HEK293 (cell line): ENCODE measurements around the gene LAPTM4A.

Source experiments
- ELK4 ChIP-seq: IDR thresholded peaks from 2 replicates; pipeline ENCODE4 v1.6.1; 2011; ENCODE audit warnings: mild to moderate bottlenecking, low read depth, low read length, borderline replicate concordance
- KLF1 ChIP-seq: fragments of 450-650 bp; formaldehyde crosslinking; IDR thresholded peaks from 2 replicates; pipeline ENCODE4 v1.5.1; 2016; ENCODE audit warnings: missing biosample characterization, missing genetic modification characterization
- OSR2 ChIP-seq: fragments of 450-650 bp; formaldehyde crosslinking; IDR thresholded peaks from 2 replicates; pipeline ENCODE4 v1.5.1; 2016; ENCODE audit warnings: missing biosample characterization, missing genetic modification characterization
- PRDM4 ChIP-seq: fragments of 450-650 bp; formaldehyde crosslinking; IDR thresholded peaks from 2 replicates; pipeline ENCODE4 v1.5.1; 2017; ENCODE audit warnings: missing biosample characterization, missing genetic modification characterization
- ZBTB48 ChIP-seq: fragments of 450-650 bp; formaldehyde crosslinking; IDR thresholded peaks from 2 replicates; pipeline ENCODE4 v1.5.1; 2016; ENCODE audit warnings: missing biosample characterization, missing genetic modification characterization
- ZBTB7A ChIP-seq: fragments of 450-650 bp; formaldehyde crosslinking; IDR thresholded peaks from 2 replicates; pipeline ENCODE4 v1.5.1; 2016; ENCODE audit warnings: low read depth, missing biosample characterization, missing genetic modification characterization
- ZFP37 ChIP-seq: fragments of 450-650 bp; formaldehyde crosslinking; IDR thresholded peaks from 2 replicates; pipeline ENCODE4 v1.5.1; 2016; ENCODE audit warnings: missing biosample characterization, missing genetic modification characterization
- ZNF132 ChIP-seq: fragments of 450-650 bp; formaldehyde crosslinking; IDR thresholded peaks from 2 replicates; pipeline ENCODE4 v1.5.1; 2017; ENCODE audit warnings: missing biosample characterization, missing genetic modification characterization, borderline replicate concordance
- ZNF184 ChIP-seq: fragments of 450-650 bp; IDR thresholded peaks from 2 replicates; pipeline ENCODE4 v1.5.1; 2018; ENCODE audit warnings: missing biosample characterization, mild to moderate bottlenecking, missing genetic modification characterization
- ZNF211 ChIP-seq: fragments of 450-650 bp; formaldehyde crosslinking; IDR thresholded peaks from 2 replicates; pipeline ENCODE4 v1.5.1; 2016; ENCODE audit warnings: low read depth, missing biosample characterization, missing genetic modification characterization
- ZNF280C ChIP-seq: fragments of 450-650 bp; formaldehyde crosslinking; IDR thresholded peaks from 2 replicates; pipeline ENCODE4 v1.5.1; 2016; ENCODE audit warnings: missing biosample characterization, missing genetic modification characterization
- ZNF335 ChIP-seq: fragments of 450-650 bp; formaldehyde crosslinking; conservative IDR thresholded peaks from 2 replicates; pipeline ENCODE4 v1.5.1; 2016; ENCODE audit warnings: missing biosample characterization, missing genetic modification characterization
- ZNF37A ChIP-seq: fragments of 450-650 bp; IDR thresholded peaks from 2 replicates; pipeline ENCODE4 v1.5.1; 2018; ENCODE audit warnings: missing biosample characterization, missing genetic modification characterization
- ZNF544 ChIP-seq: fragments of 450-650 bp; formaldehyde crosslinking; IDR thresholded peaks from 2 replicates; pipeline ENCODE4 v1.5.0; 2017; ENCODE audit warnings: missing biosample characterization, missing genetic modification characterization
- ZNF664 ChIP-seq: fragments of 450-650 bp; formaldehyde crosslinking; IDR thresholded peaks from 2 replicates; pipeline ENCODE4 v1.5.1; 2016; ENCODE audit warnings: missing biosample characterization, missing genetic modification characterization
- ZNF670 ChIP-seq: fragments of 450-650 bp; formaldehyde crosslinking; IDR thresholded peaks from 2 replicates; pipeline ENCODE4 v1.5.1; 2016; ENCODE audit warnings: missing biosample characterization, missing genetic modification characterization, low read depth
- ZNF76 ChIP-seq: fragments of 450-650 bp; formaldehyde crosslinking; IDR thresholded peaks from 2 replicates; pipeline ENCODE4; 2016; ENCODE audit warnings: low read depth, missing biosample characterization, missing genetic modification characterization, borderline replicate concordance
- ZNF768 ChIP-seq: fragments of 450-650 bp; formaldehyde crosslinking; IDR thresholded peaks from 2 replicates; pipeline ENCODE4 v1.5.1; 2018; ENCODE audit warnings: missing biosample characterization, mild to moderate bottlenecking, missing genetic modification characterization
- ZNF776 ChIP-seq: fragments of 450-650 bp; formaldehyde crosslinking; IDR thresholded peaks from 2 replicates; pipeline ENCODE4 v1.5.0; 2017; ENCODE audit warnings: missing biosample characterization, missing genetic modification characterization, borderline replicate concordance
- ZNF785 ChIP-seq: fragments of 450-650 bp; formaldehyde crosslinking; IDR thresholded peaks from 2 replicates; pipeline ENCODE4 v1.5.1; 2016; ENCODE audit warnings: missing biosample characterization, missing genetic modification characterization
- ZNF843 ChIP-seq: fragments of 450-650 bp; formaldehyde crosslinking; IDR thresholded peaks from 2 replicates; pipeline ENCODE4 v1.5.1; 2016; ENCODE audit warnings: missing biosample characterization, missing genetic modification characterization
- TF ChIP-seq, protein P1 (sequence below): fragments of 450-650 bp; formaldehyde crosslinking; IDR thresholded peaks from 2 replicates; pipeline ENCODE4 v1.5.1; 2016; ENCODE audit warnings: missing biosample characterization, missing genetic modification characterization
- TF ChIP-seq, protein P2 (sequence below): fragments of 450-650 bp; formaldehyde crosslinking; IDR thresholded peaks from 2 replicates; pipeline ENCODE4; 2016; ENCODE audit warnings: missing biosample characterization, missing genetic modification characterization
- TF ChIP-seq, protein P3 (sequence below): fragments of 450-650 bp; formaldehyde crosslinking; IDR thresholded peaks from 2 replicates; pipeline ENCODE4 v1.5.1; 2017; ENCODE audit warnings: missing biosample characterization, missing genetic modification characterization
- TF ChIP-seq, protein P4 (sequence below): fragments of 450-650 bp; formaldehyde crosslinking; conservative IDR thresholded peaks from 2 replicates; pipeline ENCODE4 v1.5.1; 2016; ENCODE audit warnings: low read depth, missing biosample characterization, missing genetic modification characterization

Gene LAPTM4A

GRCh38 chr2:20051532-20052228, at the start of gene LAPTM4A (continued):
- TF ChIP-seq ELK4 (no peak), ZNF843 (0 out of 2 replicates have a peak, but pooled peaks have one; percentile 26), PRDM4 (tag by site-specific recombination) (peak; percentile 99), ZNF785 (no peak), ZNF670 (tag by site-specific recombination) (no peak), ZBTB7A (no peak), ZNF184 (tag by site-specific recombination) (no peak), ZNF280C (no peak), ZNF132 (no peak), ZBTB48 (tag by site-specific recombination) (peak; percentile 62), ZFP37 (no peak), ZNF664 (tag by site-specific recombination) (no peak), OSR2 (tag by site-specific recombination) (no peak), ZNF76 (tag by site-specific recombination) (peak; percentile 22; the same call in 1 of the 2 replicates), ZNF335 (tag by site-specific recombination) (peak; percentile 90), ZNF37A (tag by site-specific recombination) (no peak), KLF1 (tag by site-specific recombination) (peak; percentile 27), ZNF768 (tag by site-specific recombination) (no peak), ZNF776 (no peak), ZNF544 (tag by site-specific recombination) (no peak), ZNF211 (tag by site-specific recombination) (no peak)
- TF ChIP-seq, protein P1, sequence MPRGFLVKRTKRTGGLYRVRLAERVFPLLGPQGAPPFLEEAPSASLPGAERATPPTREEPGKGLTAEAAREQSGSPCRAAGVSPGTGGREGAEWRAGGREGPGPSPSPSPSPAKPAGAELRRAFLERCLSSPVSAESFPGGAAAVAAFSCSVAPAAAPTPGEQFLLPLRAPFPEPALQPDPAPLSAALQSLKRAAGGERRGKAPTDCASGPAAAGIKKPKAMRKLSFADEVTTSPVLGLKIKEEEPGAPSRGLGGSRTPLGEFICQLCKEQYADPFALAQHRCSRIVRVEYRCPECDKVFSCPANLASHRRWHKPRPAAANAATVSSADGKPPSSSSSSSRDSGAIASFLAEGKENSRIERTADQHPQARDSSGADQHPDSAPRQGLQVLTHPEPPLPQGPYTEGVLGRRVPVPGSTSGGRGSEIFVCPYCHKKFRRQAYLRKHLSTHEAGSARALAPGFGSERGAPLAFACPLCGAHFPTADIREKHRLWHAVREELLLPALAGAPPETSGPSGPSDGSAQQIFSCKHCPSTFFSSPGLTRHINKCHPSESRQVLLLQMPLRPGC (tag by site-specific recombination): peak; percentile 53; the same call in 1 of the 2 replicates
- TF ChIP-seq, protein P2, sequence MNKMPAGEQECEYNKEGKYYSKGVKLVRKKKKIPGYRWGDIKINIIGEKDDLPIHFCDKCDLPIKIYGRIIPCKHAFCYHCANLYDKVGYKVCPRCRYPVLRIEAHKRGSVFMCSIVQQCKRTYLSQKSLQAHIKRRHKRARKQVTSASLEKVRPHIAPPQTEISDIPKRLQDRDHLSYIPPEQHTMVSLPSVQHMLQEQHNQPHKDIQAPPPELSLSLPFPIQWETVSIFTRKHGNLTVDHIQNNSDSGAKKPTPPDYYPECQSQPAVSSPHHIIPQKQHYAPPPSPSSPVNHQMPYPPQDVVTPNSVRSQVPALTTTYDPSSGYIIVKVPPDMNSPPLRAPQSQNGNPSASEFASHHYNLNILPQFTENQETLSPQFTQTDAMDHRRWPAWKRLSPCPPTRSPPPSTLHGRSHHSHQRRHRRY (tag by site-specific recombination): no peak
- TF ChIP-seq, protein P3, sequence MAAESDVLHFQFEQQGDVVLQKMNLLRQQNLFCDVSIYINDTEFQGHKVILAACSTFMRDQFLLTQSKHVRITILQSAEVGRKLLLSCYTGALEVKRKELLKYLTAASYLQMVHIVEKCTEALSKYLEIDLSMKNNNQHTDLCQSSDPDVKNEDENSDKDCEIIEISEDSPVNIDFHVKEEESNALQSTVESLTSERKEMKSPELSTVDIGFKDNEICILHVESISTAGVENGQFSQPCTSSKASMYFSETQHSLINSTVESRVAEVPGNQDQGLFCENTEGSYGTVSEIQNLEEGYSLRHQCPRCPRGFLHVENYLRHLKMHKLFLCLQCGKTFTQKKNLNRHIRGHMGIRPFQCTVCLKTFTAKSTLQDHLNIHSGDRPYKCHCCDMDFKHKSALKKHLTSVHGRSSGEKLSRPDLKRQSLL (tag by site-specific recombination): peak; percentile 75; the same call in 1 of the 2 replicates
- TF ChIP-seq, protein P4, sequence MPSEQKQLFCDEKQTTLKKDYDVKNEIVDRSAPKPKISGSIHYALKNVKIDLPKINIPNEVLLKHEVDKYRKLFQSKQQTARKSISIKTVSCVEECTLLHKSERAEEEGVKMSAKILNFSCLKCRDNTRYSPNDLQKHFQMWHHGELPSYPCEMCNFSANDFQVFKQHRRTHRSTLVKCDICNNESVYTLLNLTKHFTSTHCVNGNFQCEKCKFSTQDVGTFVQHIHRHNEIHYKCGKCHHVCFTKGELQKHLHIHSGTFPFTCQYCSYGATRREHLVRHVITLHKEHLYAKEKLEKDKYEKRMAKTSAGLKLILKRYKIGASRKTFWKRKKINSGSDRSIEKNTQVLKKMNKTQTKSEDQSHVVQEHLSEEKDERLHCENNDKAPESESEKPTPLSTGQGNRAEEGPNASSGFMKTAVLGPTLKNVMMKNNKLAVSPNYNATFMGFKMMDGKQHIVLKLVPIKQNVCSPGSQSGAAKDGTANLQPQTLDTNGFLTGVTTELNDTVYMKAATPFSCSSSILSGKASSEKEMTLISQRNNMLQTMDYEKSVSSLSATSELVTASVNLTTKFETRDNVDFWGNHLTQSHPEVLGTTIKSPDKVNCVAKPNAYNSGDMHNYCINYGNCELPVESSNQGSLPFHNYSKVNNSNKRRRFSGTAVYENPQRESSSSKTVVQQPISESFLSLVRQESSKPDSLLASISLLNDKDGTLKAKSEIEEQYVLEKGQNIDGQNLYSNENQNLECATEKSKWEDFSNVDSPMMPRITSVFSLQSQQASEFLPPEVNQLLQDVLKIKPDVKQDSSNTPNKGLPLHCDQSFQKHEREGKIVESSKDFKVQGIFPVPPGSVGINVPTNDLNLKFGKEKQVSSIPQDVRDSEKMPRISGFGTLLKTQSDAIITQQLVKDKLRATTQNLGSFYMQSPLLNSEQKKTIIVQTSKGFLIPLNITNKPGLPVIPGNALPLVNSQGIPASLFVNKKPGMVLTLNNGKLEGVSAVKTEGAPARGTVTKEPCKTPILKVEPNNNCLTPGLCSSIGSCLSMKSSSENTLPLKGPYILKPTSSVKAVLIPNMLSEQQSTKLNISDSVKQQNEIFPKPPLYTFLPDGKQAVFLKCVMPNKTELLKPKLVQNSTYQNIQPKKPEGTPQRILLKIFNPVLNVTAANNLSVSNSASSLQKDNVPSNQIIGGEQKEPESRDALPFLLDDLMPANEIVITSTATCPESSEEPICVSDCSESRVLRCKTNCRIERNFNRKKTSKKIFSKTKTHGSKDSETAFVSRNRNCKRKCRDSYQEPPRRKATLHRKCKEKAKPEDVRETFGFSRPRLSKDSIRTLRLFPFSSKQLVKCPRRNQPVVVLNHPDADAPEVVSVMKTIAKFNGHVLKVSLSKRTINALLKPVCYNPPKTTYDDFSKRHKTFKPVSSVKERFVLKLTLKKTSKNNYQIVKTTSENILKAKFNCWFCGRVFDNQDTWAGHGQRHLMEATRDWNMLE (tag by site-specific recombination): no peak
